ENCODE results near the gene PPM1K. TPM values are rescaled to one million over a fixed set of nuclear protein-coding genes. Genes with fewer than 3 reads are reported as not detected.

PPM1K gene
- total RNA-seq, 1 donor from 2014 or later, result 12.0 TPM

DNA sequence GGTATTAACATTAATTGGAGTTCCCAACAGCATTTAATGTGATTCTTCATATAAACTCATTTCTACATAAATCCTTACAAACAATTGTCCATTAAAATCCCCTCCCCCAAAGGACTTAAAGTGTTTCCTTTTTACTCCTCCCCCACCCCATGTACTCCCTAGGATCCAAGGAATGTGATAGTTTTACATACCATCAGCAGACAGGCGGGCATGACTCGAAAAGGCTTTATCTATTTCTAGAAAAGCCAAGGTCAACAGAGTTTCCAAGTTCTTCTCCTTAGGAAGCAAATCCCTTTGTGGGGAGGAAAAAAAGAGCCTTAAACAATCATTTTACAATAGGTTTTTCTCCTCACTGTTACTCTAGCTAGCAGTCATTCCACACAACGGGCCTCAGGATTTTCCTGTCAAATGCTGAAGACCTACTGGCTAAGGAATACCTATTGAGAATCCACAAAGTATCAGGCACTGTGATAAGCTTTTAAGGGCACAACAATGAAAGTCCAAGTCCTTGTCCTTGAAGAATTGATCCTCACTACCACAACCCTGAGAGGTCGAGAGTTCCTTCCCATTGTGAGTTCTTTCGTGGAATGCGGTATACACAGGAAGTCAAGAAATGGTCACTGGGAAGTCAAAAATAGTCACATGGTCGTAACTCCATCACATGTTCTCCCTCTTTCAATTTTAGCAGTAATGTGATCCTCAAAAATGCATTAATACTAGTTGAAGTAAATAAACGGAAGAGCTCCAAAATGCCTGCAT is 7.2 kb downstream of the PPM1K start:
- no peak for TF ChIP-seq CTCF (conservative IDR thresholded peaks at IDR 0.05; ENCODE audit: low read depth, low read length)
- DNase-seq (ENCODE audit: low read depth), result no peak

GRCh38 chr4:88275949-88276515 is 8.3 kb downstream of the PPM1K start:
- no peak overlapping the region for H3K4me3 ChIP-seq (ENCODE audit: low read depth, low read length)
- no peak for TF ChIP-seq CTCF (conservative IDR thresholded peaks at IDR 0.05; ENCODE audit: low read depth, low read length)
- no peak for DNase-seq (ENCODE audit: low read depth)

More for the DNA sequence above, 7.2 kb downstream of the PPM1K start:
- no peak overlapping the region for H3K4me3 ChIP-seq (ENCODE audit: low read depth, low read length)

DNA sequence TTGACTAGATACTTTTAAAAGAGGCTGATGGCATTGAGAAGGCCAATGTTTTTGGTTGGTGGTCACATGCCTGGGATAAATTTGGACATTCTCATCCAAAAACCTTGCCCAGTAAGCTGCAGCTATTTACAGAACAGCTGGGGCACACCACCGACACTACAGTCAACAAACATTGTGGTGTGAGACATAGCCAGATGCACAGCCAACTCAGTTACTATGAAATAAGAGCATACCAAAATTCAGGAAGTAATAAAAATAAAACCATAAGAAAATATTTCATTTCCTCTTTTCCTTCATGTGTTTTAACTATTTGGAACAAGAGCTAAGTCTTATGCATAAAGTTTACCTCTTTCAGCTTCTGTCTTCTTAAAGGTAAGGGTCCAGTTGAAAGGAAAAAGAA is 8.8 kb downstream of the PPM1K start:
- TF ChIP-seq CTCF (conservative IDR thresholded peaks at IDR 0.05; ENCODE audit: low read depth, low read length), result no peak
- DNase-seq (ENCODE audit: low read depth), result no peak
- H3K4me3 ChIP-seq (ENCODE audit: low read depth, low read length), result no peak overlapping the region

DNA sequence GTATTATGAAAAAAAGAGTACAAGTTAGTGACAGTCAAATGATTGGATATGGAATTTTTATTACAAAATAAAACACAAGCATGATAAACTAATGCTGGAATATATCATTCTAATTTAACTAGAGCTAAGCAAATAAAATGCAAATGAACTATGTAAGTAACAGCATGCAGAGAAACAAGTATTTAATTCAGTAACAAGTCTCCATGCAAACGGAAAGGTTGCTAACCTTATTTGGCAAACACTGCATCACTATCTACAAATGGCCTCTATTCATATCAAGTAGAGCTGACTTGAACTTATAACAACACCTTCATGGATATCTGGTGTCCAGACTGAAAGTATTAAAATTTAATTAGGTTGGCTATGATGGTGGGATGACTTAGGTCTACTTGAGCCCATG is 15.4 kb downstream of the PPM1K start:
- no peak overlapping the region for H3K4me3 ChIP-seq (ENCODE audit: low read depth, low read length)
- DNase-seq (ENCODE audit: low read depth), result no peak
- TF ChIP-seq CTCF (conservative IDR thresholded peaks at IDR 0.05; ENCODE audit: low read depth, low read length), result no peak

- TF ChIP-seq CTCF (conservative IDR thresholded peaks at IDR 0.05; ENCODE audit: low read depth, low read length), result no peak
- DNase-seq (ENCODE audit: low read depth), result no peak
- no peak overlapping the region for H3K4me3 ChIP-seq (ENCODE audit: low read depth, low read length)
Measured at GRCh38 chr4:88264336-88264735, 20.0 kb downstream of the PPM1K start.

DNA sequence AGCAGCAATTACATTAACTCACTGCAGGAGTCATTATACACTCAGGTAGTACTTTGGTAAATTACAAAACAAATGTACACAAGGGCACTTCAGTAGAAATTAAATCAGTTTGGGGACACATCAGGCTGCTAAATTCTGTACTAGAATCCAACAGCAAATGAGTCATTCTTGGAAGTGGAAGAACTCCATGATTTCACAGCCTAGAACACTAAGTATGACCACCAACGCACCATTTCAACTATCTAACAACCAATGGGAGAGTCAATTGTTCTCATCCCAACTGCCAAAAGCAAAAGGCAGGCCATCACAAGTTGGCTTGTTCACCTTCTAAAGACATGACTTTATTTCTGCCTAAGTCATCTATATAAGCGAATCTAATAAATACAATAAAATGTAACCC is 26.6 kb downstream of the PPM1K start:
- H3K4me3 ChIP-seq (ENCODE audit: low read depth, low read length), result no peak overlapping the region
- DNase-seq (ENCODE audit: low read depth), result no peak
- TF ChIP-seq CTCF (conservative IDR thresholded peaks at IDR 0.05; ENCODE audit: low read depth, low read length), result no peak

GRCh38 chr4:88255111-88255510 is 29.2 kb downstream of the PPM1K start:
- H3K4me3 ChIP-seq (ENCODE audit: low read depth, low read length), result no peak overlapping the region

More at GRCh38 chr4:88255111-88255510, 29.2 kb downstream of the PPM1K start:
- no peak for TF ChIP-seq CTCF (conservative IDR thresholded peaks at IDR 0.05; ENCODE audit: low read depth, low read length)
- no peak for DNase-seq (ENCODE audit: low read depth)

Measured in epithelial cell of proximal tubule (primary cell).